ENCODE results near the gene TTLL8.

Gene TTLL8

GRCh38 chr22:50022171-50022819 lies 35.8 kb downstream of the TTLL8 start:
- DNase-seq, result no peak

GRCh38 chr22:50020606-50021005 lies 37.5 kb downstream of the TTLL8 start:
- no peak for DNase-seq

GRCh38 chr22:50019316-50019715 lies 38.8 kb downstream of the TTLL8 start:
- no peak for DNase-seq

GRCh38 chr22:50018608-50019285 lies 39.4 kb downstream of the TTLL8 start:
- DNase-seq, result no peak

- DNase-seq, result no peak
These were observed 40.3 kb downstream of the TTLL8 start for GRCh38 chr22:50017701-50018224.

- no peak for DNase-seq
These were observed 41.0 kb downstream of the TTLL8 start for GRCh38 chr22:50016988-50017700.

GRCh38 chr22:50016308-50016987 lies 41.6 kb downstream of the TTLL8 start:
- no peak for DNase-seq

- DNase-seq, result no peak
These were observed 42.4 kb downstream of the TTLL8 start for GRCh38 chr22:50015451-50016307.

GRCh38 chr22:50014655-50015401 lies 43.3 kb downstream of the TTLL8 start:
- no peak for DNase-seq

GRCh38 chr22:50014053-50014501 lies 44.0 kb downstream of the TTLL8 start:
- no peak for DNase-seq

GRCh38 chr22:50012211-50013181 lies 45.6 kb downstream of the TTLL8 start, which contains the start of gene IL17REL:
Gene IL17REL, minus strand, starts transcription at chr22:50012765. Its CDS starts 119 bp downstream, at chr22:50012646.
- DNase-seq, result no peak

GRCh38 chr22:50011447-50012210 lies 46.5 kb downstream of the TTLL8 start:
- DNase-seq, result no peak

- DNase-seq, result no peak
These were observed 47.2 kb downstream of the TTLL8 start for GRCh38 chr22:50010676-50011446.

- no peak for DNase-seq
These were observed 48.1 kb downstream of the TTLL8 start for GRCh38 chr22:50009765-50010675.

GRCh38 chr22:50009251-50009650 lies 48.8 kb downstream of the TTLL8 start:
- no peak for DNase-seq
